ENCODE data around the gene TPPP2.
"Not testable (repeated sequence)": the region's sequence is repeated elsewhere in the genome, so short reads cannot be mapped to it uniquely, and the experiment has no call there.

- TF ChIP-seq CTCF, POLR2A, POLR2AphosphoS5 (IDR thresholded peaks at IDR 0.05): not testable (repeated sequence)
Measured at GRCh38 chr14:21009721-21010120, 20.3 kb upstream of the TPPP2 start.

All from gastroesophageal sphincter (tissue), 3 donors.